T-helper 9 cell (primary cell): ENCODE results near the gene ABHD15.
A peak's percentile ranks its signal among the peaks of the same experiment; 100 is the strongest.

Experiments
- DNase-seq: peaks from one replicate; pipeline ENCODE4 v3.0.0-alpha.2; 2020
- total RNA-seq, 2 donors: gene quantifications; one replicate each; lab custom pipeline; 2026; lab: John Stamatoyannopoulos, UW

Gene ABHD15, protein sequence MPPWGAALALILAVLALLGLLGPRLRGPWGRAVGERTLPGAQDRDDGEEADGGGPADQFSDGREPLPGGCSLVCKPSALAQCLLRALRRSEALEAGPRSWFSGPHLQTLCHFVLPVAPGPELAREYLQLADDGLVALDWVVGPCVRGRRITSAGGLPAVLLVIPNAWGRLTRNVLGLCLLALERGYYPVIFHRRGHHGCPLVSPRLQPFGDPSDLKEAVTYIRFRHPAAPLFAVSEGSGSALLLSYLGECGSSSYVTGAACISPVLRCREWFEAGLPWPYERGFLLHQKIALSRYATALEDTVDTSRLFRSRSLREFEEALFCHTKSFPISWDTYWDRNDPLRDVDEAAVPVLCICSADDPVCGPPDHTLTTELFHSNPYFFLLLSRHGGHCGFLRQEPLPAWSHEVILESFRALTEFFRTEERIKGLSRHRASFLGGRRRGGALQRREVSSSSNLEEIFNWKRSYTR
- 37.2 to 53.8 reads per million in 2 donors for total RNA-seq

DNA sequence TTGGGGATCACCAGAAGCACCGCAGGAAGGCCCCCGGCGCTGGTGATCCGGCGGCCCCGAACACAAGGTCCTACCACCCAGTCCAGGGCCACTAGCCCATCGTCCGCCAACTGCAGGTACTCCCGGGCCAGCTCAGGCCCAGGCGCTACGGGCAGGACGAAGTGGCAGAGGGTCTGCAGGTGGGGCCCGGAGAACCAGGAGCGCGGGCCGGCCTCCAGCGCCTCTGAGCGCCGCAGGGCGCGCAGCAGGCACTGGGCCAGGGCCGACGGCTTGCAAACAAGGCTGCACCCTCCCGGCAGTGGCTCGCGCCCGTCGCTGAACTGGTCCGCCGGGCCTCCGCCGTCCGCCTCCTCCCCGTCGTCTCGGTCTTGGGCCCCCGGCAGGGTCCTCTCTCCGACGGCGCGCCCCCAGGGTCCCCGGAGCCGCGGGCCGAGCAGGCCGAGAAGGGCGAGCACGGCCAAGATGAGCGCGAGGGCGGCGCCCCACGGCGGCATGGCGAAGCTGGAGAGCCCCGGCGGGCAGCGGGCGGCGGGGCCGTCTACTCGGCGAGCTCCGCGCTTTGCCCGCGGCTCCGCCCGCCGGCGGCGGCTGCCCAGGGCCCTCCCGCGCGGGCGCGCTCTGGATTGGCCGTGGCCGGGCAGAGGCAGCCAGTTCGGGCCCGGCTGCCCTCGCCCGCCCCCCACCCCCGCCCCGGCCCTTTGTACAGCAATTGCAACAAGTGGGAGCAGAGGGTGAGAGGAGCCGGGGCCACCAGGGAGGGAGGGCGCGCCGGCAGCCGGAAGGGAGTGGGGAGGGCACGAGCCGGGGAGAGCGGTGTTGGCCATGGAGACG, at the start of gene ABHD15:
TSS of gene ABHD15 (minus strand) at position 565 of the 831 bp plus-strand sequence. CDS start at position 494, 71 bp downstream.
- peak; percentile 41 for DNase-seq

DNA sequence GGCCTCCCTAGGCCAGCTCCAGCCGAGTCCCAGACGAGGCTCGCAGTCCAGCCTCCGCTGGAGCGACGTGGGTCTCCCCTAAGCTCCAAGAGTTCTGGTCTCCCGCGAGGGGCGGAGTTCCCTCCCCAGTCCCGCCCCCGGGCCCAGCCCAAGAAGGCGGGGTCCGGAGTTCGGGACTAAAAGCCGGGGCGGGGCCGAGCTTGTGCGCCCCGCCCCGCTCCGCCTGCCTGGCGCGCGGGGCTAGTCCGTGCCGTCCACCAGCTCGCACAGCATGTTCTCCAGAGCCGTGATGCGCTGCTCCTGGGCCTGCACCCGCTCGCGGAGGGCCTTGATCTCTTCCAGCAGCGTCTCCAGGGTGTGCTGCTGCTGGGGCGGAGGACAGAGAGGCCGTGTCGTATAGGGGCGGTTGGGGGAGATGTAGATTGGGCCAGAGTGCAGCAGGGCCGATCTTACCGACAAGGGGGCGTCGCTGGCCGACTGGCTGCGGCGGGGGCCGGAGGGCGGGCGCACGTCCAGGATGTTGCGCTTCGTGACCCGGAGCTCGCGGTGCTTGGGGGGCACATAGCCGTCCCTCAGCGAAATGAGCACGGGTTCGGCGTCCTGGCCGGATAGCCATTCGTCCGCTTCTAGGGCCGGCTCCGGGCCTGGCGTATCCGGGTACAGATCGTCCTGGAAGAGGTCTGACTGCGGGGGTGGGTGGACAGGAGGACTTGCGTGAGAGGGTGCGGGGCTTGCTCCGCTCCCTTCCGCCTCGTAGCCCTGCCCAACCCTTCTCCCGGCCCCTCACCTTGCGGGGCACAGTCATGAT, 48.9 kb upstream of the ABHD15 start:
- DNase-seq = peak; percentile 83

DNA sequence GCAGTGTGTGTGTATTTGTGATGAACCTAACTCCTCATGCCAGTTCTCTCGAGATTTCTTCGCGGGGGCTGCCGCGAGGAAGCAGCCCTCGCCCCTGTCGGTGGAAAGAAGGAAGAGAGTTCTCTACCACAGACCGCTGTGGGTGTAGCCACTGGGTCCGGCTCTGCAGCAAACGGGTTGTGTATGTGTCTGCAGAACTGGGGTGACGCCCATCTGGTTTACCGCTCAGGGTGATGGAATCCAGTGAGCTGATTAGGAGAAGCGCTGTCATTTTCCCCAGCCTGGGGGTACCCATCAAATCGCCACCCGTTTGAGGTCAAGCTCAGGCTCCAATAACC, 48.2 kb upstream of the ABHD15 start:
- peak; percentile 56 for DNase-seq

DNA sequence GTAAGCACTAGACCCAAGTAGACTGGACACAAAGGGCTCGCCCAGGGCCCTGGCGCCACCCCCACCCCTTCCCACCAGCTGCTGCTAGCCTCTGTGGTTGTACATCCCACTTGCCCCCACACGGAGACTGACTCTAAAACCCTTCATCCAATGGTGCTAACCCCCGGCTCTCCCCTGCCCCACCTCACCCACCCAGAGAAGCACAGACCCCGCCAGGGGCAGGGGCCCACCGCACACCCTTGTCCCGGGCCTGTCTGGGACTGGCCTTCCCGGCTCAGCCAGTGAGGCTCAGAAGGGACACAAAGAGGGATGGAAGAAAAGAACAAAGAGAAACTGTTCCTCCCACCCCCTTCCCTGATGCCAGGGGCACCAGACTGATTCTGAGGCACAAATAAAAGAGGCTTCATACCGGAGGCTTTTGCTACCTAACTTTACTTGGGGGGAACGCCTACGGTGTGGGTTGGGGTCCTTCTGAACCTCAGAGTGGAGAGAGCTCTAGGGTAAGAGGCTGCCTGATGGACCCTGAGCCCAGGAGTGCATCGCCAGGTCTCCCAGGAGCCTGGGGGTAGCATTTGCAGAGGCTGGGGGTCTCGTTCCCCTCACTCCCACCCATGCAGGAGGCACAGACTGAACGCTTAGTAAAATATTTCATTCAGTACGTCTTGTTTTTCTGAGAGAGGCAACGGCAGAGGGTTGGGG, 47.7 kb upstream of the ABHD15 start:
- no peak for DNase-seq

DNA sequence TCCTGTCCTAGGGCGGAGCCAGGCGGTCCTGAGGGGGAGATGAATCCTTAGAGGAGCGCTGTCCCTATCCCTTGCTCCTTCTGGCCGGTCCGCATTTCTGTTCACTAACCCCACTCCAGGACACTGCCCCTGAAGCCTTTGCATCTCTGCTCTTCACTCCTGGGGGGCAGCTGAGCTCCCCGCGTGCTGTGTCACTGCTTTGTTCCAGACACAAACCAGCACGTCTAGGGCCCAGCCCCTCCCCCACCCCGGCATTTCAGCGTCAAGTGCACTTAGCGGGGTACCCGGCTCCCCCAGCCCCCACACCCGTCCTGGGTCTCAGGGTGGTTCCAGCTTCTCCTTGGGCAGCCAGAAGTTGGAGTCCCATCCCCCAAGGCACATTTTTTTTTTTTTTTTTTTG, 47.0 kb upstream of the ABHD15 start:
- DNase-seq = no peak

DNA sequence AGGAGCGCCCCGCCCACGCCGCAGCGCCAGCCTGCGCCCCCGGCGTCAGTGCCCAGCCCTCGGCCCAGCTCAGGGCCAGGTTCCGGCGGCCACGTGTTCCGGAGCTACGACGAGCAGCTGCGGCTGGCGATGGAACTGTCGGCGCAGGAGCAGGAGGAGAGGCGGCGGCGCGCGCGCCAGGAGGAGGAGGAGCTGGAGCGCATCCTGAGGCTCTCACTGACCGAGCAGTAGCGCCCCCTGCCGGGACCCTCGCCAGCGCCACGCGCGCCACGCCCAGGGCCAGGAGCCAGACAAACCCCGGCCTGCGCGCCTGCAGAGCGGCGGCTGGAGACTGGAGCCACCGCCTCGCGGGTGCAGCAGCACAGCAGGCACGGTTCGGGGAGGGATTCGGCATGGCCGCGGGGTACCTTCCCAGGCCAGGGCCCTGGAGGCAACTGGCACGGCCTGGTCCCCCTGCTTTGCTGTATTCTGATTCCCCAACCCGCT, 46.6 kb upstream of the ABHD15 start:
- DNase-seq = peak; percentile 99

DNA sequence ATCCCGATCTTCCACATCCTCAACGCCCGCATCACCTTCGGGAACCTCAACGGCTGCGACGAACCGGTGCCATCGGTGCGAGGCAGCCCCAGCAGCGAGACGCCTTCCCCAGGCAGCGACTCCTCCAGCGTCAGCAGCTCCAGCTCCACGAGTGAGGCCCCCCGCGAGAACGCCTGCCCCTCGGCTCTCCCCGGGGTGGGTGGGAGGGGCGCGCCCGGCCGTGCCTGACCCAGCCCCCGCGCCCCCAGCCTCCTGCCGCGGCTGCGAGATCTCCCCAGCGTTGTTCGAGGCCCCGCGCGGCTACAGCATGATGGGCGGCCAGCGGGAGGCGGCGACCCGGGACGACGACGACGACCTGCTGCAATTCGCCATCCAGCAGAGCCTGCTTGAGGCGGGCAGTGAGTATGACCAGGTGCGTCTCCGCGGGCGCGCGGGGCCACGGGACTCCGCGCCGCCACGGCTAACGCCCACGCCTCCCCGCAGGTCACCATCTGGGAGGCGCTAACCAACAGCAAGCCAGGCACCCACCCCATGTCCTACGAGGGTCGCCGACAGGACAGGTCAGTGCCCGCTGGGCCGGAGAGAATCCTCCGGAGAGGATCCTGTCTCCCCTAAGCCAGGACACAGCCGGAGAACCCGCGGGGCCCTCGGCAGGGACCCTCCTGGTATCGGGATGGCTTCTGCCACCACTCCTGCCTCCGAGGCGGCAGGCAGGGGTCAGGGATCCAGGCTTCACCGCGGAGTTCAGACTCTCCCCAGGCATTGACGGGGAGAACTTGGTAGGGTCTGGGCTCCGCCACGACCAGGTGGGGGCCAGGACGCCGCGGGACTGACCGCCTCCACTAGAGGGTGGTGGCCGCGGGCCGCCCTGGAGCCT, 45.8 kb upstream of the ABHD15 start:
- DNase-seq = no peak

DNA sequence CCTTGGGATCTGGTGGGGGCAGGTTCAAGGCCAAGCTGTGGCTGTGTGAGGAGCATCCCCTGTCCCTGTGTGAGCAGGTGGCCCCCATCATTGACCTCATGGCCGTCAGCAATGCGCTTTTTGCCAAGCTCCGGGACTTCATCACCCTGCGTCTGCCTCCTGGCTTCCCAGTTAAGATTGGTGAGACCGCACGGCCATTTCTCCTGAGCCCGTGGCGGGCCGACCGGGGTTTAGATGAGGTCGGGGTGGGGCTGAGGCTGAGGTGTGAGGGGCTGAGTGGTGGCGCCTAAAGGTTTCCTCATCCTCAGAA, 45.2 kb upstream of the ABHD15 start:
- no peak for DNase-seq

DNA sequence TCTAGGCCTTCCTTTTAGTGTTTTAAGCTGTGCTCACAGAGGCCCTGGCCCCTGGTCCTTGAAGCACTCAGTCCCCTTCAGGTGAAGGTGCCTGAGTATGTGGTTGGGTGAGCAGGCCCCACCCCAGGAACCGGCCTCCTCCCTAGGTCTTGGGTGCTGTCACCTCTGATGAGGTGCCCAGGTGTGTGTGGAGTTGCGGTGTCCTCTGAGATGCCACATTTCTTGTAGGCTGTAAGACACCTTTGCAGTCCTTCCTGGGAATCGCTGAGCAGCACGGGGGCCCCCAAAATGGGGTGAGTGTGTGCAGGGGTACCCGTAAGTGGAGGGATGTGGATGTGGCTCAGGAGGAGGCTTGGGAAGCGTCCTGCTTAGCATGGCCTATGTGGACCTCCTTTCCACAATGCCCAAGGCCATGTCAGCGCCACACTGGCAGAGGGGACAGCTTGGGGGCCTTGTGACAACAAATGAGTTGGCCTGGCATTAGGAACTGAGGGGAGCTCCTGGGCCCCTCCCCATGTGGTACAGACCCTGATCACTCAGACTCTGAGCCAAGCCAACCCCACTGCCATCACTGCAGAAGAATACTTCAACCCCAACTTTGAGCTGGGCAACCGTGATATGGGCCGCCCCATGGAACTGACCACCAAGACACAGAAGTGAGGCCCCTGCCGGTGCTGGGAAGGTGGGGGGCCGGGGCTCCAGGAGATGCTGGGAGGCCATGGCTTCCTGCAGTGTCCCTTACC, 44.7 kb upstream of the ABHD15 start:
- DNase-seq = no peak

DNA sequence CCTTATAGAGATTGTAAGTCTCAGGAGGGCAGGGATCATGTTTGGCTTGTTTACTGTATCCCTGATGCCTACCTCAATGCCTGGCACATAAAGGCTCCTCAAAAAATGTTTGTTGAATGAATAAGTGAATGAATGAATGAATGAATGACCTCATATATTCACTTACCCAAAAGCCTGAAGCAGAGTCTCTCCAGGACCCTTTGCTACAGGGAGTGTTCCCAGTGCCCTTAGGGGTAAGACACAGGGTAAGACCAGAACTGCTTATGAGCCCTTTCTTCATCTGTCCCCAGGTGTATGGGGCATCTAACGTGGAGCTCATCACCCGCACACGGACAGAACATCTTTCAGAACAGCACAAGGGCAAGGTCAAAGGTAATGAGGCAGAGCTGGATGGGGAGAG, 43.6 kb upstream of the ABHD15 start:
- DNase-seq = no peak

DNA sequence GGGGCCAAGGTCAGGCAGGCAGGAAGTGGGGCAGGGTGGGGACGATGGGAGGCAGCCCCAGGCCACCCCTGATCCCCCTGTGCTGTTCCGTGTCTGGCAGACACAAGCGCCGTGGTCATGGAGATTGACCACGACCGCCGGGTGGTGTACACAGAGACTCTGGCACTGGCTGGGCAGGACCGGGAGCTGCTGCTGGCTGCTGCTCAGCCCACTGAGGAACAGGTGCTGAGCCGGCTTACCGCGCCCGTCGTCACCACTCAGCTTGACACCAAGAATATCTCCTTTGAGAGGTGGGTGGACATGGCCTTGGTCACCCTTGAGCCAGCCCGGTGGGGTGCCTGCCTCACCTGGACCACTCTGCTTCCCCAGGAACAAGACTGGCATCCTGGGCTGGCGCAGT, 42.1 kb upstream of the ABHD15 start:
- no peak for DNase-seq

DNA sequence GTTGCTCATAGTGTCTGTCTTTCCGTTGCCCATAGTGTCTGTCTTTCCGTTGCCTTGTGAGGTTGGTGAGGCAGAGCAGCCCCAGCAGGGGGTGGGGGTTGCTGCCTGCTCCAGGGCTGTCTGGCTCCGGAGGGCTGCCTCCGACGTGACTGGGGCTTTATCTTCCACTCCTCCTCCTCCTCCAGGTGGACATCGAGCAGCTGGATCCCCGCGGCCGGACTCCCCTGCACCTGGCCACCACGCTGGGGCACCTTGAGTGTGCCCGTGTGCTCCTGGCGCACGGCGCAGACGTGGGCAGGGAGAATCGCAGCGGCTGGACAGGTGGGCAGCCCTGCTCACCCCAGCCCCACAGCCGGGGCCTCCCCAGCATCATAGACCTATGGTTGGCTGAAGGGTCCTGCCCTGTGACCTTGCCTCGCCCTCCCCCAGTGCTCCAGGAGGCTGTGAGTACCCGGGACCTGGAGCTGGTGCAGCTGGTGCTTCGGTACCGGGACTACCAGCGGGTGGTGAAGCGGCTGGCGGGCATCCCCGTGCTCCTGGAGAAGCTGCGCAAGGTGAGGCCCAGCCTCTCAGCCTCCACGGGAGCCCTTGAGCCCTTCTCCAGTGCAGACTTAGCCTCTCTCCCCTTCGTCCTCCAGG, 40.8 kb upstream of the ABHD15 start:
- DNase-seq = no peak

DNA sequence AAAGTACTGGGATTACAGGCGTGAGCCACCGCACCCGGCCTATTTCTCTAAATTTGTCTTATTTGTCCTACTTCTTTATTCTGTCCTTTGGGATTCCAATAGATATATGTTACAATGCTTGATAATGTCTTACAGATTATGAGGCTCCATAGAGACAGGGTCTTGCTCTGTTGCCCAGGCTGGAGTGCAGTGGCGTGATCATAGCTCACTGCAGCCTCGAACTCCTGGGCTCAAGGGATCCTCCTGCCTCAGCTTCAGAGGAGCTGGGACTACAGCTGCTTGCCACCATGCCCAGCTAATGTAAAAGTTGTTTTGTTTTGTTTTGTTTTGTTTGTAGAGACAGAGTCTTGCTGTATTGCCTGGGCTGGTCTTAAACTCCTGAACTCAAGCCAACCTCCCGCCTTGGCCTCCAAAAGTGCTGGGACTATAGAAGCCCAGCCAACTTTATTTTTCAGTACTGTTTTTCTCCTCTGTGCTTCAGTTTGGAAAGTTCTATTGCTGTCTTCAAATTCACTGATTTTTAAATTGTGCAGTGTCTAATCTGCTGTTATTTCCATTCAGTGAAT, 36.4 kb upstream of the ABHD15 start:
- DNase-seq = no peak

DNA sequence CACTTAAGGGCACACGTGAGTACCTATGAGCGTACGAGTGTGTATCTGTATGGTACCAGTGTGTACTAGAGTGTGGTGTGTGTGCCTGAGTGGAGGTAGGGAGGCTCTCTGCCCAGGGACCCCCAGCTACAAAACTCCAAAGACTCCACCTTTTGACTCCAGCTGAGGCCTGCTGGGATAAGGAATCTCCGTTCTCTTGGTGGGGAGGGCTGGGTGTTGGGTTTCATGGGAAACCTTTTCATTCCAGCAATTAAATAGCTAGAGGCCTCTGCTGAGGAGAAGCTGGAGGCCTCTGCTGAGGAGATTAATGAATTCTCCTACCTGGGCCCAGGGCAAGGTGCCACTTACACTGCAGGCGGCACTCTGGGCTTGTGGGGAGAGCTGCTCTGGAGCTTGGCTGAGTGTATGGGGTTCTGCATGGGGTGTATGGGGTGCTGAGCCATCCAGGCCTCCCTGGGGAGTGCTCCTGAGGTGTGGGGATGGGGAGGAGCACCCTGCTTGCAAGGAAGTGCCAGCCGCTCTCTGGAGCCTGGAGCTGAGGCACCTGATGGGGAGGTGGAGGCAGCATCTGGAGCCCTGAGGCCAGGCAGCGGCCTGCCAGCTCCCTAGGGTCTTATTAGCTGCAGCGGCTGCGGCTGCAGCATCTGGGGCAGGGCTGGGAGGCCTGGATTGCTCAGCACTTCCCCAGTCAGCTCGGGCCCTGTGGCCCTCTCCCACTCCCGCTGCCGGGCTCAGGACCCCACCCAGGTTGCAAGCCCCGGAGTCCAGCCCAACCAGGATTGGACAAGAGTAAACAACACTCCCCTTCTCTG, 30.7 kb upstream of the ABHD15 start:
- DNase-seq = no peak

DNA sequence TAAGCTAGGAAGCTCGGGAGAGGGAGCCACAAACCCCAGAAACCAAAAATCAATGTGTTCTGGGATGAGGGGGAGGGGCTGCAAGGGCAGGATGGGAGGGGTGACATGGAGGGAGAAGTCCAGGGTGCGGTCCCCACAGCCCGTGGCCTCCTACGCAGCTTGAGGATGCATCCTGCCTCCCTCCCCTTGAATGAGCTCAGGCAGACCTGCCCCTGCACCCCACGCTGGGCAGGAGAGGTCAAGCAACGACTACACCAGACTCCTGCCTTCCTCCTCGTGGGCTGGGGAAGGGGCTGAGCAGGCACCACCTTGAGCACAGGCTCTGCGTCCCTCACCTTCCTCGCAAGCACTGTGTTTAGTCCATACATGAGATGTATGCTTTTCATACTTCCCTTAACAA, 30.0 kb upstream of the ABHD15 start:
- DNase-seq = no peak

DNA sequence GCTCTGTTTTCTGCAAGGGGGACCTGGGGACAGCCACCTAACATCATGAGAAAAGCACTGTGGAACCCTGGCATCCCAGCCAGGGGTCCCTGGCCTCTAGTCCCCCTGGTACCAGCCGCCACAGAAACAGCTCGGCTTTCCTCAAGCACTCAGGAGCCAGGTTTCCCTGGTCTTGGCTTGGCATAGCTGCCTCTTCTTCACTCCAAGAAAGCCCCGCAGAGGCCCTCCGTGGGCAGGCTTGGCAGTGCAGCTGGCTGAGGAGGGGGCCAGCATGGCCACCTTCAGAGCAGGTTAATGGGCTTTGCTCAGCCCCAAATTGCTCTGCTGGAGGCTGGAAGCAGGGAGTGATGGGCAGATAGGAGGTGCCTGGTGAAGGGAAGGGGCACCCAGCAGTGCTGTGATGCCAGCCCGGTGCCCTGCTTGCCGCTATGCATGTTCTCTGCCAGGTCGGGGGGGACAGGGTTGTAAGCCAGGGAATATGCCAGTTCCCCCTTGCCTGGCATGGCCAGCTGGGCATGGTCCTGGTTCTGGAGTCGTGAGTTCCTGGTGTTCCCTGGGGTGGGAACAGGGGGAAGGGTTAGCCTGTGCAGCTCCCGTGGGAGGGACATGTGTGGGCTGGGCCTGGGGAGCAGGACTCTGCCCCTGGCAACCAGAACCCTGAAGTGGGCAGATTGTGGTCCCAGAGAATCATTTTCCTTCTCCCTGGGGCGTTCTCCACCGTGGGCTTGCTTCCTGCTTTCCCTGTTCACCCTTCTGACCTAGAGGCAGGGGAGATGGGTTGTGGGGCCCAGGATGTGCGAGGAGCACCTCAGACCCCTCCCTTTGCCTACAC, 29.3 kb upstream of the ABHD15 start:
- DNase-seq = no peak

DNA sequence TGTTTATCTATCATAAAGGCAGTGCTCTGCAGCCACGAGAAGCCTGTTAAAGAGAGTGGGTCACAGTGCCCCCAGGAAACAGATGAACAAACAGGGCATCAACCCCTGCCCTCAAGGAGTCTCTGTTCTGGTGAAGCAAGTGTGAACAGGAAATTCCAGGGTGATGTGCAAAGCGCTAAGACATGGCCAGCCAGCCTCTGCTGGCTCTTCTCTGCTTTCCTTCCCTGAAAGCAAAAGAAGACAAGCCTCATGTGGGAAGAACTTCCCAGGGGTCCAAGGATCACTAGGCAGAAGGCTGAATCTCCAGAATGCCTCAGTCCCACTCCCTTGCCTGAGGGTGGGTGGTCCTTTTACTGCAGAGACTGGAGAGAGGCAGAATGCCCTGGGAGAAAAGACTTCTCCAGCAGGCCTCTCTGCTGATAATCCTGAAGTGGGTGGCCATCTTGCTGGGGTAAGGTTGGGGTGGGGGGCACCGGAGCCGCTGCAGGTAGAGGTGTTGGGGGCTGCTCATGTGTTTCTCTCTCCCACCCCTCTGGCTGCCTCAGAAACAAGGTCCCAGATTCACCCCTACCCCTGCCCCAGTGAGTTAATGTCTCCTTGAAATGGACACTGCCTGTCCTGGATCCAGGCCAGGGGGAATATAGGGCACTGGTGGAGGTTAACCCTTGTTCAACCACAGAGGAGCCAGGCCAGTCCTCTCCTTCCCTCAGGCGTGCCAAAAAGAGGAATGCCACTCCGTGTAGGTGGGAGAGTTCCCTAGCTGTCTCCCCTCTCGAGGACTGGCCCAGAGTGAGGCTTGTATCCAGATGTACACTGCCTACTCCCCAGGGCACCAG, 28.5 kb upstream of the ABHD15 start:
- DNase-seq = no peak
